DOHH2 (cell line): ENCODE results near the gene C7orf57.

Experiments
- H3F3A ChIP-seq: fragments of 200-600 bp; sonication (generic), shearing (Covaris generic); 2 replicates; pipeline ENCODE4 v1.6.0; 2016; ENCODE audit warnings: antibody characterized with exemption, mild to moderate bottlenecking; ENCODE audit not compliant: control insufficient read depth, insufficient read depth
- H3K27ac ChIP-seq: fragments of 200-600 bp; sonication (generic); 2 replicates; pipeline ENCODE4 v1.5.1; 2014; ENCODE audit warnings: low read depth, mild to moderate bottlenecking, low read length, moderate library complexity
- H3K27me3 ChIP-seq: fragments of 200-600 bp; sonication (generic); 2 replicates; pipeline ENCODE4 v1.6.1; 2014; ENCODE audit warnings: mild to moderate bottlenecking, low read length, mixed read lengths; ENCODE audit not compliant: control insufficient read depth
- H3K36me3 ChIP-seq: fragments of 200-600 bp; sonication (generic); 2 replicates; pipeline ENCODE4 v1.6.1; 2014; ENCODE audit warnings: mild to moderate bottlenecking, low read length, moderate library complexity, mixed read lengths; ENCODE audit not compliant: control insufficient read depth
- H3K4me1 ChIP-seq: fragments of 200-600 bp; sonication (generic); 2 replicates; pipeline ENCODE4 v1.6.1; 2014; ENCODE audit warnings: mild to moderate bottlenecking, low read length, mixed read lengths; ENCODE audit not compliant: control insufficient read depth
- H3K4me2 ChIP-seq: fragments of 200-600 bp; sonication (generic); 2 replicates; pipeline ENCODE4 v1.6.0; 2014; ENCODE audit warnings: mild to moderate bottlenecking, low read length, moderate library complexity
- H3K4me3 ChIP-seq: fragments of 200-600 bp; sonication (generic); 2 replicates; pipeline ENCODE4 v1.5.1; 2014; ENCODE audit warnings: mild to moderate bottlenecking, low read length, mixed read lengths
- H3K79me2 ChIP-seq: fragments of 200-600 bp; sonication (generic); 2 replicates; pipeline ENCODE4 v1.6.1; 2014; ENCODE audit warnings: mild to moderate bottlenecking, low read length, mixed read lengths; ENCODE audit not compliant: control insufficient read depth
- H3K9me2 ChIP-seq: fragments of 200-600 bp; sonication (generic); replicated peaks from 2 replicates; pipeline ENCODE4 v1.6.1; 2014; ENCODE audit warnings: mild to moderate bottlenecking, low read length, mixed read lengths; ENCODE audit not compliant: control insufficient read depth
- H3K9me3 ChIP-seq: fragments of 200-600 bp; sonication (generic); 2 replicates; pipeline ENCODE4 v1.6.1; 2014; ENCODE audit warnings: antibody characterized with exemption, low read length, mixed read lengths; ENCODE audit not compliant: control insufficient read depth, insufficient read depth
- H4K20me1 ChIP-seq: fragments of 200-600 bp; sonication (generic); 2 replicates; pipeline ENCODE4 v1.6.0; 2014; ENCODE audit warnings: low read depth, mild to moderate bottlenecking, antibody characterized with exemption, low read length, moderate library complexity; ENCODE audit not compliant: control insufficient read depth, insufficient read depth
- CTCF ChIP-seq: fragments of 200-600 bp; sonication (generic); IDR thresholded peaks from one replicate; pipeline ENCODE4 v1.5.1; 2014; ENCODE audit warnings: antibody characterized with exemption, mild to moderate bottlenecking, low read depth, low read length; ENCODE audit not compliant: poor library complexity, severe bottlenecking
- EZH2phosphoT487 ChIP-seq: fragments of 200-600 bp; sonication (generic); IDR thresholded peaks from 2 replicates; pipeline ENCODE4 v1.6.1; 2017; ENCODE audit warnings: borderline replicate concordance, mild to moderate bottlenecking, antibody characterized with exemption, low read length, moderate library complexity, mixed read lengths

The C7orf57 gene

GRCh38 chr7:48004638-48005037 lies 30.7 kb upstream of the C7orf57 start:
- H3K9me3 ChIP-seq: no peaks in the 10 kb centered on the region
- no peaks in the 10 kb centered on the region for H3K4me1 ChIP-seq
- TF ChIP-seq EZH2phosphoT487 (no peak), CTCF (no peak)
- no peaks in the 10 kb centered on the region for H3K79me2 ChIP-seq
- no peak overlapping the region for H3K4me2 ChIP-seq
- no peaks in the 10 kb centered on the region for H3K36me3 ChIP-seq
- no peaks in the 10 kb centered on the region for H4K20me1 ChIP-seq
- peaks cover 12% of the 10 kb centered on the region for H3K27me3 ChIP-seq
- no peak overlapping the region for H3K4me3 ChIP-seq
- H3F3A ChIP-seq: no peaks in the 10 kb centered on the region
- no peaks in the 10 kb centered on the region for H3K9me2 ChIP-seq
- no peak overlapping the region for H3K27ac ChIP-seq

- H3K27me3 ChIP-seq: peaks cover 12% of the 10 kb centered on the region
- no peak overlapping the region for H3K27ac ChIP-seq
- H4K20me1 ChIP-seq: no peaks in the 10 kb centered on the region
- H3K9me3 ChIP-seq: no peaks in the 10 kb centered on the region
- no peak overlapping the region for H3K4me3 ChIP-seq
- no peaks in the 10 kb centered on the region for H3K9me2 ChIP-seq
- H3K36me3 ChIP-seq: no peaks in the 10 kb centered on the region
- no peaks in the 10 kb centered on the region for H3K79me2 ChIP-seq
- no peak overlapping the region for H3K4me2 ChIP-seq
- H3F3A ChIP-seq: no peaks in the 10 kb centered on the region
- 0 out of 2 replicates have a peak, but pooled peaks cover 4% of the 10 kb centered on the region for H3K4me1 ChIP-seq
- TF ChIP-seq EZH2phosphoT487: no peak
- TF ChIP-seq CTCF: no peak
Observed at GRCh38 chr7:48006866-48007265, 28.5 kb upstream of the C7orf57 start.

- TF ChIP-seq EZH2phosphoT487 (no peak), CTCF (no peak)
- 0 out of 2 replicates have a peak, but pooled peaks cover 4% of the 10 kb centered on the region for H3K4me1 ChIP-seq
- no peaks in the 10 kb centered on the region for H3F3A ChIP-seq
- no peaks in the 10 kb centered on the region for H4K20me1 ChIP-seq
- H3K9me3 ChIP-seq: no peaks in the 10 kb centered on the region
- H3K36me3 ChIP-seq: no peaks in the 10 kb centered on the region
- H3K27me3 ChIP-seq: peaks cover 9% of the 10 kb centered on the region
- H3K4me3 ChIP-seq: no peak overlapping the region
- H3K9me2 ChIP-seq: no peaks in the 10 kb centered on the region
- H3K79me2 ChIP-seq: no peaks in the 10 kb centered on the region
- no peak overlapping the region for H3K4me2 ChIP-seq
- H3K27ac ChIP-seq: no peak overlapping the region
Observed at GRCh38 chr7:48009257-48009656, 26.1 kb upstream of the C7orf57 start.
